ENCODE data around the gene CDH18.

CDH18 gene

GRCh38 chr5:19987612-19988361 lies at the start of gene CDH18:
TSS of gene CDH18 (minus strand) at chr5:19988200. CDS start at chr5:19838986, 149,214 bp downstream.
- DNase-seq (ENCODE audit: low spot score): no peak

GRCh38 chr5:20034717-20035116 lies 46.7 kb upstream of the CDH18 start:
- no peak for DNase-seq (ENCODE audit: low spot score)

- no peak for DNase-seq (ENCODE audit: low spot score)
Observed at GRCh38 chr5:20033881-20034280, 45.9 kb upstream of the CDH18 start.

- DNase-seq (ENCODE audit: low spot score): no peak
Observed at GRCh38 chr5:20032896-20033295, 44.9 kb upstream of the CDH18 start.

GRCh38 chr5:20030125-20030524 lies 42.1 kb upstream of the CDH18 start:
- no peak for DNase-seq (ENCODE audit: low spot score)

- DNase-seq (ENCODE audit: low spot score): no peak
Observed at GRCh38 chr5:20029266-20029665, 41.3 kb upstream of the CDH18 start.

GRCh38 chr5:20028506-20028905 lies 40.5 kb upstream of the CDH18 start:
- DNase-seq (ENCODE audit: low spot score): no peak

GRCh38 chr5:20023686-20024180 lies 35.7 kb upstream of the CDH18 start:
- no peak for DNase-seq (ENCODE audit: low spot score)

GRCh38 chr5:20020247-20020646 lies 32.2 kb upstream of the CDH18 start:
- DNase-seq (ENCODE audit: low spot score): no peak

GRCh38 chr5:20017021-20017420 lies 29.0 kb upstream of the CDH18 start:
- DNase-seq (ENCODE audit: low spot score): no peak

GRCh38 chr5:20000416-20000815 lies 12.4 kb upstream of the CDH18 start:
- no peak for DNase-seq (ENCODE audit: low spot score)

GRCh38 chr5:19988457-19988856 lies 457 bp upstream of the CDH18 start:
- DNase-seq (ENCODE audit: low spot score): no peak

- DNase-seq (ENCODE audit: low spot score): no peak
Observed at GRCh38 chr5:19986806-19987205, 1.2 kb downstream of the CDH18 start.

GRCh38 chr5:19986031-19986619 lies 1.9 kb downstream of the CDH18 start:
- DNase-seq (ENCODE audit: low spot score): no peak

- no peak for DNase-seq (ENCODE audit: low spot score)
Observed at GRCh38 chr5:19978476-19978875, 9.5 kb downstream of the CDH18 start.

- no peak for DNase-seq (ENCODE audit: low spot score)
Observed at GRCh38 chr5:19977099-19977498, 10.9 kb downstream of the CDH18 start.

GRCh38 chr5:19975795-19976194 lies 12.2 kb downstream of the CDH18 start:
- DNase-seq (ENCODE audit: low spot score): no peak

- DNase-seq (ENCODE audit: low spot score): no peak
Observed at GRCh38 chr5:19960451-19960850, 27.5 kb downstream of the CDH18 start.

- no peak for DNase-seq (ENCODE audit: low spot score)
Observed at GRCh38 chr5:19959830-19960384, 28.1 kb downstream of the CDH18 start.

- DNase-seq (ENCODE audit: low spot score): no peak
Observed at GRCh38 chr5:19950897-19951296, 37.1 kb downstream of the CDH18 start.

GRCh38 chr5:19940192-19940591 lies 47.8 kb downstream of the CDH18 start:
- no peak for DNase-seq (ENCODE audit: low spot score)

- no peak for DNase-seq (ENCODE audit: low spot score)
Observed at GRCh38 chr5:19930451-19930850, 57.5 kb downstream of the CDH18 start.
